A673 (cell line): ENCODE measurements around the gene BTRC.
"Not testable (repeated sequence)": the region's sequence is repeated elsewhere in the genome, so short reads cannot be mapped to it uniquely, and the experiment has no call there.

Experiments
- EZH2 ChIP-seq: fragments of 200-600 bp; sonication (generic); IDR thresholded peaks from 2 replicates; pipeline ENCODE4 v1.6.1; 2017; ENCODE audit warnings: borderline replicate concordance, low read depth, mild to moderate bottlenecking, mixed read lengths, antibody characterized with exemption, low read length; ENCODE audit not compliant: poor library complexity, severe bottlenecking
- TF ChIP-seq, protein P1 (sequence below): fragments of 300-800, 200-600 bp; sonication (generic); conservative IDR thresholded peaks from 2 replicates; pipeline ENCODE4 v1.5.1; 2017; ENCODE audit warnings: low read depth, mild to moderate bottlenecking, antibody characterized with exemption, low read length, moderate library complexity, mixed read lengths

DNA sequence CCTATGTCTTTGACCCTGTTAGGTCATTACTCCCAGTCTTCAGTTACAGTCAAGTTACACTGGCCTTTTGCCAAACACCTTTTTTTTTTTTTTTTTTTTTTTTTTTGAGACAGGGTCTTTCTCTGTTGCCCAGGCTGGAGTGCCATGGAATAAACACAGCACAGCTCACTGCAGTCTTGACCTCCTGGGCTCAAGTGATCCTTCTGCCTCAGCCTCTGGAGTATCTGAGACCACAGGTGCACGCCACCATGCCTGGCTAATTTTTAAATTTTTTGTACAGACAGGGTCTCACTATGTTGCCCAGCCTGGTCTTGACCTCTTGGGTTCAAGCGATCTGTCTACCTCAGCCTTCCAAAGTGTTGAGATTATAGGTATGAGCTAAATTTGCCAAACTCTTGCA, 35.6 kb downstream of the BTRC start:
- TF ChIP-seq, protein P1, sequence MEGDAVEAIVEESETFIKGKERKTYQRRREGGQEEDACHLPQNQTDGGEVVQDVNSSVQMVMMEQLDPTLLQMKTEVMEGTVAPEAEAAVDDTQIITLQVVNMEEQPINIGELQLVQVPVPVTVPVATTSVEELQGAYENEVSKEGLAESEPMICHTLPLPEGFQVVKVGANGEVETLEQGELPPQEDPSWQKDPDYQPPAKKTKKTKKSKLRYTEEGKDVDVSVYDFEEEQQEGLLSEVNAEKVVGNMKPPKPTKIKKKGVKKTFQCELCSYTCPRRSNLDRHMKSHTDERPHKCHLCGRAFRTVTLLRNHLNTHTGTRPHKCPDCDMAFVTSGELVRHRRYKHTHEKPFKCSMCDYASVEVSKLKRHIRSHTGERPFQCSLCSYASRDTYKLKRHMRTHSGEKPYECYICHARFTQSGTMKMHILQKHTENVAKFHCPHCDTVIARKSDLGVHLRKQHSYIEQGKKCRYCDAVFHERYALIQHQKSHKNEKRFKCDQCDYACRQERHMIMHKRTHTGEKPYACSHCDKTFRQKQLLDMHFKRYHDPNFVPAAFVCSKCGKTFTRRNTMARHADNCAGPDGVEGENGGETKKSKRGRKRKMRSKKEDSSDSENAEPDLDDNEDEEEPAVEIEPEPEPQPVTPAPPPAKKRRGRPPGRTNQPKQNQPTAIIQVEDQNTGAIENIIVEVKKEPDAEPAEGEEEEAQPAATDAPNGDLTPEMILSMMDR = not testable (repeated sequence)
- TF ChIP-seq EZH2 = not testable (repeated sequence)
